Hepatic stellate cell (primary cell): ENCODE data around the gene SOX11.

ENCODE experiments used
- DNase-seq: peaks from one replicate; pipeline ENCODE4 v3.0.0; 2011; ENCODE audit warnings: low spot score

SOX11 gene

DNA sequence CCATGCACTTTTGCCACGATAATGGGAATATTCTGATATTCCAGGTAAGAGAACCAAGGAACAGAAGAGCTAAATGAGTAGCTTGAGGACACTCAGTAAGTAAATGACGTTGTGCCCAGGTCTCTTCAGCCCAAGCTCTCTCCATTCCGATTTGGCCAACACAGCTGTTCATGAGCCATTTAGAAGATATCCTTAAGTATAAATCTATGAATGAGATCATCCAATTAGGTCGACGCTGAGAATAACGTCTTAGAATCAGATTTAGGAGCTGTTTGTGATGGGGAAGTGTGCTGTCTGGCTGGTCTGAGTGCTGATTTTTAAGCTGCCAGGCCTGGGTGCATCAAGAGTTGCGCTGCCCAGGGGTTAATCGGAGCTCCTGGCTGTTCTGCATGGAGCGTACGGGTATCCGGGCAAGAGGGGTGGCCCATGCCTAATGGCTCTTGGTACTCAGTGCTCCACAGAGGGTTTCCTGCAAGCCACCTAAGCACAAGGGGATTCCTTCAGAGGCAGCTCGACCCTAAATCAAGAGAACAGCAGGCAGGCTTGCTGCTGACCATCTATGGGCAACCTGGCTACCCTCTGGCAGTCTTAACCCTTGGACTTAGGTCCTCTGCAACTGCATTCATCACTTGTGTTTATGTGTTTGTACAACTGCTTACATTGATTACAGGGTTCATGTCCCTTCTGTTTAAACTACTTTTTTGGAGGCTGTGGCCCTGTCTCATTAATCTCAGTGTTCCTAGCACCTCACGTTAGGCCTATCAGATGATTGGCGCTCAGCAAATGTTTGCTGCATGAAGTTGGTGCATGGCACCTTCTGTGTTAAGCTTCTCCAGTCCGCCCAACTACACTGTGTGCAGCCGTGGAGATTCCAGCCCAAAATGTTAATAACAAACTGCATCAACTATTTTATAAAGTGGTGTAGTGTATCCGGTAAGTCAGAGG, 31.9 kb downstream of the SOX11 start:
- DNase-seq: no peak

- no peak for DNase-seq
Measured at GRCh38 chr2:5725072-5725471, 32.9 kb downstream of the SOX11 start.

GRCh38 chr2:5725794-5726463, 33.7 kb downstream of the SOX11 start:
- DNase-seq: no peak

GRCh38 chr2:5727235-5727634, 35.1 kb downstream of the SOX11 start:
- no peak for DNase-seq

GRCh38 chr2:5729416-5729815, 37.2 kb downstream of the SOX11 start:
- DNase-seq: no peak

DNA sequence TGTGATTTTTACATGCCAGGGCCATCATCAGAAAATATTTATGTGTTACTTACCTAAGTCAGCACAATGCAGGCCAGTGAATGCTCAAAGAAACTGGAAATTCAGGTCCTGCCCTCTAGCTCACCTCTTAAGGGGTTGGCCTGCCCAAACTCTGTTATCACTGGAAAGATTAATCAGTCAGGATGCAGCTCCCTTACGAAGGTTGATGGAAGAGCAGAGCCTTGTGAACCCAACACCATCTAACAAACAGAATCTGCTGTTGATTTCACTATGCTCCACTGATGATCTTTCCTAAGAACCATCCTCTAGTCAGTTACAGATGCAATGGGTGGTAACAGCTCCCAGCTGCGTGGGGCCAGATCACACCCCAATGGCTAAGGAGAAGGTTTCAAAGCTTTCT, 38.2 kb downstream of the SOX11 start:
- no peak for DNase-seq

DNA sequence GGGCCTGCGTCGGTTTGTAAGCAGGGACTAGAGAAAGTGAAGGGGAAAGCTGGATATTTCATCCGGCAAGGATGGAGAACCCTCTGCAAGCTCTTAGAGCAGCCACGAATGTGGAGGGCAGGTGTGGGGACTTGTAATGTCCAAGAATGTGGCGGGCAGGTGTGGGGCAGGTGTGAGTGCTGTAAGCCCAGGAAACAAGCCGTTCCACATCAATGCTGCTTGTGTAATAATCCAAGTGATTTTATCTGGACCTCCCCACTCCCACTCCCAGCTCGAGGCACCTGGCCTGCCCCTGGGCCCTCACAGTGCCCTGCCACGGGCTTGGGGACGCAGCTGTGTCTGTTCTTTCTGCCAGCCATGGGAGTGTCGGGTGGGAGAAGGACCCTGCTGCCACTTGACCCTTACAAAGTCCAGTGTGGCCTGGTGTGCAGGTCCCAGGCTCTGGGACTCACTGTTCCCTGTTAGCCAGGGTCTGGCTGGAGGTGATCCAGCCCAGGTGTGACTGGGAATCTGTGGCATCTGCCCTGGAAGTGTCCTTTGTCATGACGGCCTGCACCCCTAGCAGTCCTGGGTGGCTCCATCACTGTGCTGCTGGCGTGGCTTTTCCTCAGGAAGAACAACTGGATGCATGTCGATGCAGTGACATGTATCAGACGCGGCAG, 42.8 kb downstream of the SOX11 start:
- DNase-seq: no peak

GRCh38 chr2:5735521-5735861, 43.3 kb downstream of the SOX11 start:
- no peak for DNase-seq

DNA sequence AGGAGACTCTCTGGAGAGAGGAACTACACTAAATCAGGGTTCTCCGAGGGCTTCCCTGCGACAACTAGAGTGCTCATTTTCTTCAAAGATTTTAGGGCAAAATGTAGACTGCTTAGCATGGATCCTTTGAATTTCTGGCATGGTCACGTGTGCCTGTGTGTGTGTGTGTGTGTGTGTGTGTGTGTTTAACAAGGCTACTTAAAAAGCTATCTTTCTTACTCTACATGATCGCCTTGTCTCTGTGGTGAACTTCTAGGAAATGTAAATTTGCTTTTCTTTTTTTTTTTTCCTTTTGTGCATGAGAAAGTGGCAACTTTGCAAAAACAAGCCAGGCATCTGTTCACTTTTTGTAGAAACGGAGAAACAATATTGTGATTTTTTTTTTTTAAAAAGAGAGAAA, 43.9 kb downstream of the SOX11 start:
- DNase-seq: no peak

GRCh38 chr2:5736886-5737285, 44.7 kb downstream of the SOX11 start:
- no peak for DNase-seq

DNA sequence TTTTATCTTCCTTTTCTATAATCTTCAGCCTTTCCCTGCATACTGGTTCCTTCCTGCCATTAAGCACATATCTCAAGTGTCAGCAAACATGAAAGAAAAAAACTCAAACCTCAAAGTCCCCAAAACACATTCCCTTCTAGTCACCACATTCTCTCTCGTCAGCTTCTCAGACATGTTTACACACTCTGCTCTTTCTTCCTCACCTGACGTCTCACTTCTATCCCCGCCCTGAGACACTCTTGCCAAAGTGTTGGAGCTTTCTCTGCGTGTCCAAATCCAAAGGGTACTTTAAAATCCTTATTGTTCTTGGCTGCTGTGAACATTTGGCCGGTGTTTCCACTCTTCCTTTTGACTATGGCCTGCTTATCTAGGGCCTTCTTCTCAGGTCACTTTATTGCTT, 47.9 kb downstream of the SOX11 start:
- DNase-seq: no peak

DNA sequence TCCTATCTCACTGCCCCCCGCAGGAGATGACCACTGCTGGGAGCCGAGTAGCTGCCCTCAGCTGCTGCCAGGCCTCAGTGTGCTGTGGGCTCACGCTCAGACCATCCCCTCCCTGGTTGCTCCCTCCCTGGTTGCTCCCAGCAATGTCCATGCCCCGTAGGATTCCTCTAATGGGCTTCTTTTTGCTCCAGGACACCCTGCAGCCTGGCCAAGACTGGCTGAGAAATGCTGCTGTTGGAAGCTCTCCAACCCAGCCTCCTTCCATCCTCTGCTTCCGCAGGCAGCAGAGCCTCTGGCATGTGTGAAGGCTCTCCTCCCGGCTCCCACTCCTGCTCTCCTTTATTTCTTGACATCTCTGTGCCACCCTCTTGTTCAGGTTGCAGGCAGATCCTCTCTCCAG, 48.6 kb downstream of the SOX11 start:
- no peak for DNase-seq

DNA sequence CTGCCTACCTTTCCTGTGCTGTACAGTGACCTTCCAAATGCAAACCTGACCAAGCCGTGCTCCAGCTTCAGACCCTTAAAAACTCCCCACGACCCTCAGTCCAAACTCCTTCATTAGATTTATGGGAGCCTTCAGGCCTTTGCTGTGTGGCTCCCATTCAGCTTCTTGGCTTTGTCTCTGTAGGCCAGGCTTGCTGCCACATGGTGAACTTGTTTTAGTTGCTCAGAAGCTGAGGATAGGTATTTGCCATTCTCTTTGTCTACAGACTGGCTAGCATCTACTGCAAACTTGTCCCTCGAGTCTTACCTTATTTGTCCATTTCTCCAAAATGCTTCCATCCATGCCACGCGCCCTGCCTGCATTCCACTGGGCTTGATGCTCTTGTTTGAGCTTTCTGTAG, 49.1 kb downstream of the SOX11 start:
- DNase-seq: no peak

DNA sequence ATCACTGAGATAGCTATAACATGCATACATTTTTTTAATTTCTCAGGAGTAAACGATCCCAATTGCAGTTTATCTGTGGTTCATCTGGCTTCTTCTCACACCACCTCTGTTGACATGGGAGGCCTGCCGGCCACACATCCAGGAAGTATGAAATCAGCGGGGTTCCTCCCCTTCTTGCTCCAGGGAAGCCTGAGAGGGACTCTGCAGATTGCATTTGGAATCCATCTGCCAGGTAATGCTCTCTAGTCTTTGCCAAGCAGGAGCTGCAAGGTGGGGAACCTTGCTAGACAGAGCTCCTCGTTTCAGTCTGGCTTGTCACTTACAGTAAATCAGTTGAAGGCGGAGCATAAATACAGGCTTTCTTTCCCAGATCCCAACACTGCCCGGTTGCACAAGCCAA, 49.9 kb downstream of the SOX11 start:
- DNase-seq: no peak

DNA sequence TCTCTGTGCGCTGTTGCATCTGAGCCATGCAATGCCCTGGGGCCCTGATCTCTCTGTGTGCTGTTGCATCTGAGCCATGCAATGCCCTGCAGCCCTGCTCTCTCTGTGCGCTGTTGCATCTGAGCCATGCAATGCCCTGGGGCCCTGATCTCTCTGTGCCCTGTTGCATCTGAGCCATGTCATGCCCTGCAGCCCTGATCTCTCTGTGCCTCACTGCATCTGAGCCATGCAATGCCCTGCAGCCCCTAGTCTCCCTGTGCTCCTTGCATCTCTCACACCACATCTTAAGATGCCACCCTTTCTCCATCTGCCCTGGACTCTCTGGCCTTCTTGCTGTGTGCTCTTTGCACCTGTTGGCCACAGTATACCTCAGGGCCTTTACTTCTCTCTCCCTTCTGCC, 56.2 kb downstream of the SOX11 start:
- no peak for DNase-seq

GRCh38 chr2:5748946-5749345, 56.8 kb downstream of the SOX11 start:
- no peak for DNase-seq

DNA sequence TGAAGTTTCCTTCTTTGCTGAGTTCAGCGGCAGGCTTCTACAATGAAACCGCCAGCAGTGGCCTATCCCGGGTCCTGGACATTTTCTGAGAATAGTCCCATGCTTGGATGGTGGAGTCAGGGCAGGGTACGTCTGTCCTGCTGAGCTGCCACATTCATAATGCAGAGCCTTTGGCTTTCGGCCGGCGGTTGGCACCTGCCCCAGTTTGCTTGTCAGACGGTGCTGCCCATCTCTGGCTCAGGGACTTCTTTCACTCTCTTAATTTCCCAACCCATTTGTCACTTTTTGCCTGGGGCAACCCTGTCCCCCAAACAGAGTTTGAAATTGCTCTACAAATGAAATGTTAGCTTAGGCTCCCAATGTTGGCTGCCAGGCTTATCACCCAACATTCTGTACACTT, 57.2 kb downstream of the SOX11 start:
- DNase-seq: no peak
